A549 (cell line): ENCODE measurements around the gene RTN4RL2. TPM values are rescaled to one million over a fixed set of nuclear protein-coding genes. Genes with fewer than 3 reads are reported as not detected.

Source experiments
- ATAC-seq, 2 experiments: fragments of 200-7000 bp in 1 of 2; fragments of >200 bp in 1 of 2; cut with Nextera tagmentation in 1 of 2; cut with Tn5 transposase in 1 of 2; 3 replicates each; pipeline versions ENCODE4 v1.8.0 to v1.9.1; 2018 to 2020; ENCODE audit warnings: mild to moderate bottlenecking in 1 of 2, moderate library complexity in 1 of 2
- CTCF ChIA-PET: fragments of 300-600 bp; sonication (Branson Sonifier 250); formaldehyde crosslinking; extraction: SDS; loops from one replicate; lab custom pipeline; 2021; ENCODE audit warnings: antibody characterized with exemption, inconsistent platforms; lab: Yijun Ruan, JAX
- POLR2A ChIA-PET: fragments of 350-600 bp; formaldehyde crosslinking; extraction: SDS; loops from one replicate; lab custom pipeline; 2021; ENCODE audit warnings: antibody characterized with exemption, inconsistent platforms; lab: Yijun Ruan, JAX
- DNase-seq, 2 experiments: peaks; one replicate each; pipeline versions ENCODE4 v3.0.0 to v3.0.0-alpha.2; 2011 to 2016; ENCODE audit warnings: low read depth in 1 of 2, low spot score in 1 of 2
- FAIRE-seq: peaks from 2 replicates; lab custom pipeline; 2011; peaks lifted over from hg19 to GRCh38; lab: Jason Lieb, UNC
- H3K27ac ChIP-seq, 2 experiments: fragments of >200 bp; sonication (Bioruptor Twin); formaldehyde crosslinking; 3 replicates each; pipeline ENCODE4 v1.5.1; 2016 to 2017
- H3K4me1 ChIP-seq: fragments of >200 bp; sonication (Bioruptor Twin); formaldehyde crosslinking; 3 replicates; pipeline ENCODE4 v1.6.1; 2016
- H3K4me2 ChIP-seq: fragments of >200 bp; sonication (Bioruptor Twin); formaldehyde crosslinking; 3 replicates; pipeline ENCODE4 v1.6.1; 2016
- H3K4me3 ChIP-seq: fragments of >200 bp; sonication (Bioruptor Twin); formaldehyde crosslinking; 3 replicates; pipeline ENCODE4 v1.5.1; 2016
- H3K9me3 ChIP-seq: fragments of >200 bp; sonication (Bioruptor Twin); formaldehyde crosslinking; 3 replicates; pipeline ENCODE4 v1.6.1; 2016
- ATOH8 ChIP-seq: fragments of 250-450 bp; sonication (Bioruptor Pico); IDR thresholded peaks from 2 replicates; pipeline ENCODE4 v1.5.0; 2020; ENCODE audit warnings: low read depth, mild to moderate bottlenecking, moderate library complexity
- BCL3 ChIP-seq: fragments of >200 bp; sonication (Bioruptor Twin); formaldehyde crosslinking; IDR thresholded peaks from 3 replicates; pipeline ENCODE4 v1.6.1; 2016
- CBX8 ChIP-seq: fragments of 200-600 bp; sonication (generic); IDR thresholded peaks from 2 replicates; pipeline ENCODE4 v1.6.1; 2016
- CHD2 ChIP-seq: fragments of 150-350 bp; IDR thresholded peaks from 2 replicates; pipeline ENCODE4 v1.6.1; 2014; ENCODE audit warnings: low read length; ENCODE audit not compliant: partially characterized antibody
- CTCF ChIP-seq: fragments of >200 bp; sonication (Bioruptor Twin); formaldehyde crosslinking; IDR thresholded peaks from 3 replicates; pipeline ENCODE4 v1.5.1; 2016
- EHF ChIP-seq: fragments of 250-450 bp; sonication (Bioruptor Pico); IDR thresholded peaks from 2 replicates; pipeline ENCODE4 v1.5.0; 2020; ENCODE audit warnings: mild to moderate bottlenecking
- ESRRA ChIP-seq: fragments of 150-350 bp; IDR thresholded peaks from 2 replicates; pipeline ENCODE4 v1.6.1; 2014; ENCODE audit warnings: mild to moderate bottlenecking, low read length, borderline replicate concordance
- HEYL ChIP-seq: fragments of 250-450 bp; sonication (Bioruptor Pico); IDR thresholded peaks from 2 replicates; pipeline ENCODE4 v1.8.0; 2021; ENCODE audit warnings: mild to moderate bottlenecking, moderate library complexity
- HOXB13 ChIP-seq: fragments of 250-450 bp; sonication (Bioruptor Pico); IDR thresholded peaks from 2 replicates; pipeline ENCODE4 v1.5.0; 2020; ENCODE audit warnings: low read depth, mild to moderate bottlenecking, moderate library complexity
- JUN ChIP-seq, 2 experiments: fragments of >200 bp; sonication (Bioruptor Twin); formaldehyde crosslinking; IDR thresholded peaks; 2 replicates in 1 of 2; 3 replicates in 1 of 2; pipeline ENCODE4 v1.6.1; 2016 to 2017
- JUNB ChIP-seq: fragments of >200 bp; sonication (Bioruptor Twin); formaldehyde crosslinking; IDR thresholded peaks from 2 replicates; pipeline ENCODE4 v1.6.1; 2016
- KDM5A ChIP-seq: fragments of 200-600 bp; sonication (generic); IDR thresholded peaks from 2 replicates; pipeline ENCODE4 v1.6.1; 2016; ENCODE audit warnings: antibody characterized with exemption, mild to moderate bottlenecking
- MYC ChIP-seq: IDR thresholded peaks from 2 replicates; pipeline ENCODE4 v1.6.1; 2012; ENCODE audit warnings: mild to moderate bottlenecking, inconsistent platforms, low read length, improper control_type of control experiment, borderline replicate concordance
- NFE2L2 ChIP-seq: fragments of 150-350 bp; conservative IDR thresholded peaks from 2 replicates; pipeline ENCODE4 v1.6.1; 2014; ENCODE audit warnings: low read length
- NPAS2 ChIP-seq: fragments of 250-450 bp; sonication (Bioruptor Pico); IDR thresholded peaks from 2 replicates; pipeline ENCODE4 v1.8.0; 2022; ENCODE audit warnings: mild to moderate bottlenecking, moderate library complexity, borderline replicate concordance
- NR3C1 ChIP-seq: fragments of >200 bp; sonication (Bioruptor Twin); formaldehyde crosslinking; IDR thresholded peaks from 3 replicates; pipeline ENCODE4 v1.6.1; 2017
- PHF8 ChIP-seq: fragments of 200-600 bp; sonication (generic); IDR thresholded peaks from 2 replicates; pipeline ENCODE4 v1.6.1; 2016; ENCODE audit warnings: low read depth, mild to moderate bottlenecking, antibody characterized with exemption, moderate library complexity, borderline replicate concordance
- USF2 ChIP-seq: fragments of 450-650 bp; IDR thresholded peaks from 2 replicates; pipeline ENCODE4 v1.6.1; 2014; ENCODE audit warnings: antibody characterized with exemption
- ZC3H11A ChIP-seq: fragments of 450-650 bp; IDR thresholded peaks from 2 replicates; pipeline ENCODE4 v1.6.1; 2014; ENCODE audit warnings: antibody characterized with exemption, mild to moderate bottlenecking
- WGBS: methylation state at CpG from one replicate; pipeline ENCODE4 v1.1.6; 2017; ENCODE audit errors: missing lambda C conversion rate; 5-methylcytosine and 5-hydroxymethylcytosine counted together
- polyA plus RNA-seq, 4 experiments: library from polyadenylated mRNA; depleted of rRNA in 3 of 4; stranded (reverse); fragments of >200 nt; fragmentation: RNase III in 1 of 4; extraction: RNeasy Plus Mini Kit Qiagen cat#74134 plus additional on column Dnase treatment in 1 of 4; gene quantifications; 2 replicates in 3 of 4; 3 replicates in 1 of 4; pipeline ENCODE4 v1.2.3, GENCODE V29; 2011 to 2017

RTN4RL2 gene
- polyA plus RNA-seq, 2 of the 4 experiments (the other 2 are of a cell fraction), result 9.2 to 23.7 TPM

- POLR2A ChIA-PET, result no interaction called here
- 38% methylated on average over 4 of the region's 4 CpGs for WGBS
- TF ChIP-seq BCL3 (no peak), NPAS2 (CRISPR knock-in tag) (no peak), CTCF (no peak), NR3C1 (no peak), EHF (CRISPR knock-in tag) (no peak), ESRRA (no peak), PHF8 (no peak), MYC (no peak), KDM5A (no peak)
- Histone ChIP-seq H3K4me1 (peaks cover 10% of the 10 kb centered on the region; the same call in 2 of the 3 replicates), H3K9me3 (no peaks in the 10 kb centered on the region), H3K4me2 (no peak overlapping the region), H3K4me3 (no peak overlapping the region), H3K27ac (no peak overlapping the region)
- DNase-seq, result no peak
- no peak for ATAC-seq
- no peak for FAIRE-seq
- CTCF ChIA-PET, result interaction anchor here (1.3 to 11.7 kb wide), 4 partner anchors 9 to 60 kb away, joined by 3 to 220 read pairs (median 6); partner anchors contain the start of gene TIMM10
These were observed 6.4 kb downstream of the RTN4RL2 start for GRCh38 chr11:57466680-57467079.

- TF ChIP-seq NFE2L2 (no peak), ZC3H11A (no peak), JUN (IDR thresholded peaks at IDR 0.05) (no peak), CBX8 (no peak), HOXB13 (CRISPR knock-in tag) (no peak), ATOH8 (CRISPR knock-in tag) (no peak), CHD2 (no peak), HEYL (CRISPR knock-in tag) (no peak), USF2 (no peak), JUNB (no peak)
- ChIA-PET CTCF (interaction anchor here (1.3 to 8.7 kb wide), 4 partner anchors 9 to 26 kb away, joined by 4 to 102 read pairs (median 38); partner anchors contain the start of gene RTN4RL2), POLR2A (no interaction called here)
- ATAC-seq (no peak), DNase-seq (no peak), FAIRE-seq (no peak)
- H3K4me3 ChIP-seq, result no peak overlapping the region
- H3K4me2 ChIP-seq, result no peak overlapping the region
- H3K9me3 ChIP-seq, result no peaks in the 10 kb centered on the region
- WGBS, result 91% methylated on average over 23 of the region's 23 CpGs
- H3K27ac ChIP-seq, result no peak overlapping the region
- peaks cover 10% of the 10 kb centered on the region; the same call in 2 of the 3 replicates for H3K4me1 ChIP-seq
These were observed 7.3 kb downstream of the RTN4RL2 start for GRCh38 chr11:57467508-57468157.
